GM03348 (cell line): Measurements from ENCODE around the gene KIF12.
"Not testable (repeated sequence)": the region's sequence is repeated elsewhere in the genome, so short reads cannot be mapped to it uniquely, and the experiment has no call there.

Source experiments
- DNase-seq: peaks from one replicate; pipeline ENCODE4 v3.0.0; 2012; ENCODE audit warnings: low spot score

The KIF12 gene

GRCh38 chr9:114046237-114046755 is 52.8 kb downstream of the KIF12 start:
- no peak for DNase-seq

DNA sequence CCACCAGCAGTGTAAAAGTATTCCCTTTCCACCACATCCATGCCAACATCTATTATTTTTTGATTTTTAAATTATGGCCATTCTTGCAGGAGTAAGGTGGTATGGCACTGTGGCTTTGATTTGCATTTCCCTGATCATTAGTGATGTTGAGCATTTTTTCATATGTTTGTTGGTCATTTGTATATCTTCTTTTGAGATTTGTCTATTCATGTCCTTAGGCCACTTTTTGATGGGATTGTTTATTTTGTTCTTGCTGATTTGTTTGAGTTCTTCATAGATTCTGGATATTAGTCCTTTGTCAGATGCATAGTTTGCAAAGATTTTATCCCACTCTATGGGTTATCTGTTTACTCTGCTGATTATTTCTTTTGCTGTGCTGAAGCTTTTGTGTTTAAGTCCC is 55.4 kb downstream of the KIF12 start:
- not testable (repeated sequence) for DNase-seq
